ENCODE measurements around the gene RPS21.

DNA sequence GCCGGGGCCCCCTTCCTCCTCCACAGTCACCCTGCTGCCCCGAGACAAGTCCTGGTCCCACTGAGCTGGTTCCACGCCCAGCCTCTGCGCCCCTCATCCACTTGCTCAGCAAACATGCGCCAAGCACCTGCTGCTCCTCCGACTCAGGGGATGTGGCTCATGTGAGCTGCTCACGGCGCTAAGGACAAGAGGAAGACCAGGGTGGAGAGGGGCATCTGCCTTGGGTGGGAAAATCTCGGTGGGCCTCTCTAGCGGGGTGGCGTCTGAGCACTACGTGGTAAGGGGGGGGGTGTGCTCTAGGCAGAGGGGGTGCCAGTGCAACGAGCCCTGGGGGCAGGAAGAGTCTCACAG is 24.3 kb upstream of the RPS21 start:
- no peak for TF ChIP-seq POLR2AphosphoS5 (IDR thresholded peaks at IDR 0.05; ENCODE audit: low read depth, low read length)
- no peak for TF ChIP-seq POLR2A (IDR thresholded peaks at IDR 0.05; ENCODE audit: low read depth, low read length)

Data from GM12892 (cell line).